KMS-11 (cell line): Measurements from ENCODE around the gene SLC1A7.

Experiments
- H2AFZ ChIP-seq: fragments of 200-600 bp; sonication (generic); 2 replicates; pipeline ENCODE4 v1.6.1; 2016; ENCODE audit warnings: antibody characterized with exemption, mixed run types, low read depth
- H3K27ac ChIP-seq: fragments of 200-600 bp; sonication (generic); 2 replicates; pipeline ENCODE4 v1.6.1; 2016; ENCODE audit warnings: mild to moderate bottlenecking, mixed run types
- H3K27me3 ChIP-seq: fragments of 200-600 bp; sonication (generic); 2 replicates; pipeline ENCODE4 v1.6.1; 2017; ENCODE audit warnings: mild to moderate bottlenecking, low read depth, mixed run types, moderate library complexity; ENCODE audit not compliant: insufficient read depth
- H3K36me3 ChIP-seq: fragments of 200-600 bp; sonication (generic); 2 replicates; pipeline ENCODE4 v1.6.1; 2017; ENCODE audit warnings: mild to moderate bottlenecking, mixed run types; ENCODE audit not compliant: insufficient read depth
- H3K4me1 ChIP-seq: fragments of 200-600 bp; sonication (generic); 2 replicates; pipeline ENCODE4 v1.6.1; 2016; ENCODE audit warnings: mild to moderate bottlenecking, low read depth, mixed run types; ENCODE audit not compliant: poor library complexity, severe bottlenecking
- H3K4me2 ChIP-seq: fragments of 200-600 bp; sonication (generic); 2 replicates; pipeline ENCODE4 v1.7.0; 2016; ENCODE audit warnings: mild to moderate bottlenecking, mixed run types
- H3K4me3 ChIP-seq: fragments of 200-600 bp; sonication (generic); IDR thresholded peaks from 2 replicates; pipeline ENCODE4 v1.6.1; 2017; ENCODE audit warnings: low read depth, low read length, mixed read lengths; ENCODE audit not compliant: insufficient read depth
- H3K79me2 ChIP-seq: fragments of 200-600 bp; sonication (generic); 2 replicates; pipeline ENCODE4 v1.6.1; 2016; ENCODE audit warnings: low read depth, mixed run types; ENCODE audit not compliant: insufficient read depth
- H3K9ac ChIP-seq: fragments of 200-600 bp; sonication (generic); 2 replicates; pipeline ENCODE4 v1.6.1; 2016; ENCODE audit warnings: mild to moderate bottlenecking, mixed run types
- H4K20me1 ChIP-seq: fragments of 200-600 bp; sonication (generic); 2 replicates; pipeline ENCODE4 v1.6.1; 2016; ENCODE audit warnings: mild to moderate bottlenecking, mixed run types; ENCODE audit not compliant: insufficient read depth
- CTCF ChIP-seq: fragments of 200-600 bp; sonication (generic); conservative IDR thresholded peaks from 2 replicates; pipeline ENCODE4 v1.6.1; 2017; ENCODE audit warnings: low read depth, mild to moderate bottlenecking, antibody characterized with exemption, low read length, moderate library complexity, mixed read lengths

Gene SLC1A7

GRCh38 chr1:53075761-53076163 is 66.7 kb downstream of the SLC1A7 start:
- TF ChIP-seq CTCF: no peak
- Histone ChIP-seq H3K4me3 (no peak overlapping the region), H3K79me2 (no peaks in the 10 kb centered on the region), H3K36me3 (no peaks in the 10 kb centered on the region), H3K4me2 (no peak overlapping the region), H3K4me1 (no peaks in the 10 kb centered on the region), H3K27ac (no peak overlapping the region), H3K9ac (no peak overlapping the region), H2AFZ (no peak overlapping the region), H3K27me3 (no peaks in the 10 kb centered on the region), H4K20me1 (no peaks in the 10 kb centered on the region)

- H3K9ac ChIP-seq: no peak overlapping the region
- H3K4me3 ChIP-seq: no peak overlapping the region
- H4K20me1 ChIP-seq: no peaks in the 10 kb centered on the region
Measured at GRCh38 chr1:53075206-53075605, 67.2 kb downstream of the SLC1A7 start.

GRCh38 chr1:53074313-53075154 is 67.9 kb downstream of the SLC1A7 start:
- Histone ChIP-seq H3K4me2 (no peak overlapping the region), H3K9ac (no peak overlapping the region), H3K36me3 (no peaks in the 10 kb centered on the region), H4K20me1 (no peaks in the 10 kb centered on the region), H3K4me1 (no peaks in the 10 kb centered on the region), H3K27ac (no peak overlapping the region), H3K27me3 (no peaks in the 10 kb centered on the region), H2AFZ (no peak overlapping the region), H3K4me3 (no peak overlapping the region), H3K79me2 (no peaks in the 10 kb centered on the region)
- TF ChIP-seq CTCF: no peak

More at GRCh38 chr1:53075206-53075605, 67.2 kb downstream of the SLC1A7 start:
- Histone ChIP-seq H3K27me3 (no peaks in the 10 kb centered on the region), H2AFZ (no peak overlapping the region), H3K36me3 (no peaks in the 10 kb centered on the region), H3K4me1 (no peaks in the 10 kb centered on the region), H3K79me2 (no peaks in the 10 kb centered on the region), H3K4me2 (no peak overlapping the region), H3K27ac (no peak overlapping the region)
- TF ChIP-seq CTCF: no peak

GRCh38 chr1:53073868-53074311 is 68.5 kb downstream of the SLC1A7 start:
- H3K36me3 ChIP-seq: no peaks in the 10 kb centered on the region
- H2AFZ ChIP-seq: no peak overlapping the region
- H3K27ac ChIP-seq: no peak overlapping the region
- H4K20me1 ChIP-seq: no peaks in the 10 kb centered on the region
- no peaks in the 10 kb centered on the region for H3K4me1 ChIP-seq
- H3K27me3 ChIP-seq: no peaks in the 10 kb centered on the region
- H3K4me3 ChIP-seq: no peak overlapping the region
- TF ChIP-seq CTCF: no peak
- H3K79me2 ChIP-seq: no peaks in the 10 kb centered on the region
- H3K9ac ChIP-seq: no peak overlapping the region
- no peak overlapping the region for H3K4me2 ChIP-seq
